Esophagus (tissue), 2 donors: Measurements from ENCODE around the gene NR1D2. TPM values are rescaled to one million over a fixed set of nuclear protein-coding genes. Genes with fewer than 3 reads are reported as not detected.
A peak's percentile ranks its signal among the peaks of the same experiment; 100 is the strongest.

Experiments used
- H3K27ac ChIP-seq, 2 donors: one replicate each; pipeline ENCODE4 v1.5.1; 2013; ENCODE audit warnings: low read depth in 2 of 2, mild to moderate bottlenecking in 2 of 2, inconsistent platforms in 1 of 2, low read length in 1 of 2, moderate library complexity in 1 of 2
- H3K27me3 ChIP-seq, 2 donors: one replicate each; pipeline ENCODE4 v1.6.1; 2013; ENCODE audit warnings: low read length in 2 of 2, control low read depth in 1 of 2, mild to moderate bottlenecking in 1 of 2; ENCODE audit not compliant: insufficient read depth in 2 of 2, control insufficient read depth in 1 of 2
- H3K36me3 ChIP-seq, 2 donors: one replicate each; pipeline ENCODE4 v1.6.1; 2013; ENCODE audit warnings: low read length in 1 of 2; ENCODE audit not compliant: control insufficient read depth in 2 of 2, insufficient read depth in 2 of 2
- H3K4me1 ChIP-seq, 2 donors: one replicate each; pipeline ENCODE4 v1.6.1; 2013; ENCODE audit warnings: low read length in 1 of 2; ENCODE audit not compliant: control insufficient read depth in 2 of 2, insufficient read depth in 2 of 2
- H3K4me3 ChIP-seq, 2 donors: one replicate each; pipeline ENCODE4 v1.5.1; 2013; ENCODE audit warnings: low read length in 2 of 2, mild to moderate bottlenecking in 2 of 2, low read depth in 1 of 2, moderate library complexity in 1 of 2
- H3K9me3 ChIP-seq, 2 donors: one replicate each; pipeline ENCODE4 v1.6.1; 2013; ENCODE audit warnings: mild to moderate bottlenecking in 2 of 2, low read depth in 1 of 2, low read length in 1 of 2, moderate library complexity in 1 of 2; ENCODE audit not compliant: control insufficient read depth in 2 of 2, insufficient read depth in 1 of 2
- WGBS, 2 donors: extraction: QIAGEN DNeasy Blood & Tissue Kit; methylation state at CpG; one replicate each; pipeline ENCODE4 v1.1.7; 2013; 5-methylcytosine and 5-hydroxymethylcytosine counted together
- polyA plus RNA-seq, 2 donors: library from polyadenylated mRNA; stranded (reverse); fragments of 200-250 nt; gene quantifications; one replicate each; pipeline ENCODE4 v1.2.3, GENCODE V29; 2013
- donor health status: healthy with polysubstance abuse.
- donor health status: Bipolar disorder and iron deficiency.

Gene NR1D2
- polyA plus RNA-seq, 2 donors: 8.6 to 9.3 TPM

- Histone ChIP-seq H3K4me3 (peak overlapping the region in 1 of 2 donors; percentile 87), H3K36me3 (no peaks in the 10 kb centered on the region), H3K9me3 (no peaks in the 10 kb centered on the region), H3K4me1 (peaks cover 0 to 3% of the 10 kb centered on the region in 2 donors), H3K27ac (peak overlapping the region; percentile 26 to 99), H3K27me3 (no peaks in the 10 kb centered on the region)
- 8 to 9% methylated on average over 13 of the region's 13 CpGs for WGBS, 2 donors
These were observed 891 bp upstream of the NR1D2 start for GRCh38 chr3:23944007-23944783.

GRCh38 chr3:23945663-23945912 lies 502 bp downstream of the NR1D2 start:
- Histone ChIP-seq H3K27ac (peak overlapping the region; percentile 98 to 99), H3K9me3 (no peaks in the 10 kb centered on the region), H3K36me3 (no peaks in the 10 kb centered on the region), H3K4me1 (peaks cover 0 to 3% of the 10 kb centered on the region in 2 donors), H3K27me3 (no peaks in the 10 kb centered on the region), H3K4me3 (peak overlapping the region; percentile 87 to 92)
- WGBS, 2 donors: 0 to 1% methylated on average over 26 to 39 of the region's 39 CpGs

GRCh38 chr3:23945913-23946687 lies 1.0 kb downstream of the NR1D2 start:
- Histone ChIP-seq H3K36me3 (no peaks in the 10 kb centered on the region), H3K27me3 (no peaks in the 10 kb centered on the region), H3K4me3 (peak overlapping the region; percentile 87 to 92), H3K27ac (peak overlapping the region; percentile 95 to 99), H3K9me3 (no peaks in the 10 kb centered on the region), H3K4me1 (peaks cover 0 to 3% of the 10 kb centered on the region in 2 donors)
- 0% methylated on average over 49 to 87 of the region's 87 CpGs for WGBS, 2 donors

GRCh38 chr3:23948761-23949160 lies 3.7 kb downstream of the NR1D2 start:
- peaks cover 0 to 3% of the 10 kb centered on the region in 2 donors for H3K4me1 ChIP-seq
- no peaks in the 10 kb centered on the region for H3K27me3 ChIP-seq
- no peak overlapping the region for H3K4me3 ChIP-seq
- H3K9me3 ChIP-seq: no peaks in the 10 kb centered on the region
- WGBS, 2 donors: 73 to 85% methylated on average over 2 of the region's 2 CpGs
- no peak overlapping the region for H3K27ac ChIP-seq
- no peaks in the 10 kb centered on the region for H3K36me3 ChIP-seq

- Histone ChIP-seq H3K4me1 (peaks cover 0 to 3% of the 10 kb centered on the region in 2 donors), H3K27ac (no peak overlapping the region), H3K4me3 (no peak overlapping the region)
These were observed 4.7 kb downstream of the NR1D2 start for GRCh38 chr3:23949784-23950183.

GRCh38 chr3:23950293-23950692 lies 5.2 kb downstream of the NR1D2 start:
- H3K9me3 ChIP-seq: no peaks in the 10 kb centered on the region
- peaks cover 0 to 3% of the 10 kb centered on the region in 2 donors for H3K4me1 ChIP-seq
- H3K4me3 ChIP-seq: no peak overlapping the region
- H3K36me3 ChIP-seq: no peaks in the 10 kb centered on the region
- no peak overlapping the region for H3K27ac ChIP-seq
- H3K27me3 ChIP-seq: no peaks in the 10 kb centered on the region

More at GRCh38 chr3:23949784-23950183, 4.7 kb downstream of the NR1D2 start:
- Histone ChIP-seq H3K27me3 (no peaks in the 10 kb centered on the region), H3K9me3 (no peaks in the 10 kb centered on the region), H3K36me3 (no peaks in the 10 kb centered on the region)

GRCh38 chr3:23952646-23953045 lies 7.6 kb downstream of the NR1D2 start:
- no peak overlapping the region for H3K27ac ChIP-seq
- WGBS, 2 donors: 68 to 80% methylated on average over 4 of the region's 4 CpGs
- no peaks in the 10 kb centered on the region for H3K9me3 ChIP-seq
- H3K4me3 ChIP-seq: no peak overlapping the region
- H3K36me3 ChIP-seq: no peaks in the 10 kb centered on the region
- no peaks in the 10 kb centered on the region for H3K27me3 ChIP-seq
- no peaks in the 10 kb centered on the region for H3K4me1 ChIP-seq

GRCh38 chr3:23953523-23953922 lies 8.4 kb downstream of the NR1D2 start:
- Histone ChIP-seq H3K4me3 (no peak overlapping the region), H3K9me3 (no peaks in the 10 kb centered on the region), H3K27me3 (no peaks in the 10 kb centered on the region), H3K27ac (no peak overlapping the region), H3K36me3 (no peaks in the 10 kb centered on the region), H3K4me1 (no peaks in the 10 kb centered on the region)
- 53 to 71% methylated on average over 1 of the region's 1 CpG for WGBS, 2 donors

GRCh38 chr3:23954144-23954543 lies 9.1 kb downstream of the NR1D2 start:
- Histone ChIP-seq H3K9me3 (no peaks in the 10 kb centered on the region), H3K4me1 (peaks cover 0 to 3% of the 10 kb centered on the region in 2 donors), H3K4me3 (no peak overlapping the region), H3K36me3 (no peaks in the 10 kb centered on the region), H3K27ac (no peak overlapping the region), H3K27me3 (no peaks in the 10 kb centered on the region)
- WGBS, 2 donors: 82 to 90% methylated on average over 5 of the region's 5 CpGs

- Histone ChIP-seq H3K4me3 (no peak overlapping the region), H3K36me3 (no peaks in the 10 kb centered on the region), H3K4me1 (peaks cover 0 to 3% of the 10 kb centered on the region in 2 donors), H3K9me3 (no peaks in the 10 kb centered on the region), H3K27me3 (no peaks in the 10 kb centered on the region), H3K27ac (no peak overlapping the region)
- WGBS, 2 donors: 76 to 79% methylated on average over 3 of the region's 3 CpGs
These were observed 11.6 kb downstream of the NR1D2 start for GRCh38 chr3:23956701-23957100.
